ENCODE measurements around the gene TBX2. TPM values are rescaled to one million over a fixed set of nuclear protein-coding genes. Genes with fewer than 3 reads are reported as not detected.

TBX2 gene
- total and polyA plus RNA-seq, 12 donors = 4.6 to 31.1 (median 11.8) TPM

- H3K27ac ChIP-seq = peak overlapping the region in 3 of 10 donors; percentile 15 to 56 (median 55)
- no peak for DNase-seq
- H3K9me3 ChIP-seq = no peaks in the 10 kb centered on the region
- TF ChIP-seq CTCF (IDR thresholded peaks at IDR 0.05) = no peak
- no peaks in the 10 kb centered on the region for H3K36me3 ChIP-seq
- no peak overlapping the region for H3K4me3 ChIP-seq
- no peak for ATAC-seq
- peaks cover 0 to 10% (median 0%) of the 10 kb centered on the region in 7 donors for H3K27me3 ChIP-seq
- H3K4me1 ChIP-seq = peaks cover 0 to 42% (median 13%) of the 10 kb centered on the region in 9 donors
- intact Hi-C loops (cut with DNase I) = loop anchor here in 5 of 10 donors (5.0 to 10.0 kb wide), 5 partner anchors 130 to 670 kb away; no protein-coding TSS in a partner anchor
- WGBS, 2 donors = 92 to 93% methylated on average over 13 of the region's 13 CpGs
Observed at GRCh38 chr17:61384692-61385576, 14.7 kb upstream of the TBX2 start.

- ATAC-seq (no peak), DNase-seq (no peak)
- no peaks in the 10 kb centered on the region for H3K9me3 ChIP-seq
- 95 to 97% methylated on average over 15 of the region's 15 CpGs for WGBS, 2 donors
- H3K27me3 ChIP-seq = peaks cover 0 to 12% (median 0%) of the 10 kb centered on the region in 7 donors
- TF ChIP-seq CTCF (IDR thresholded peaks at IDR 0.05) = no peak
- H3K27ac ChIP-seq = no peak overlapping the region
- no peak overlapping the region for H3K4me3 ChIP-seq
- intact Hi-C loops (cut with DNase I) = loop anchor here in 5 of 10 donors (5.0 to 10.0 kb wide), 5 partner anchors 131 to 671 kb away; no protein-coding TSS in a partner anchor
- peaks cover 0 to 41% (median 15%) of the 10 kb centered on the region in 9 donors for H3K4me1 ChIP-seq
- H3K36me3 ChIP-seq = no peaks in the 10 kb centered on the region
Observed at GRCh38 chr17:61385577-61386236, 13.9 kb upstream of the TBX2 start.

GRCh38 chr17:61386251-61386650, 13.4 kb upstream of the TBX2 start:
- 96% methylated on average over 6 of the region's 6 CpGs for WGBS, 2 donors
- H3K4me1 ChIP-seq = peaks cover 0 to 36% (median 15%) of the 10 kb centered on the region in 9 donors
- H3K9me3 ChIP-seq = no peaks in the 10 kb centered on the region
- peaks cover 0 to 12% (median 0%) of the 10 kb centered on the region in 7 donors for H3K27me3 ChIP-seq
- no peak overlapping the region for H3K27ac ChIP-seq
- ATAC-seq (no peak), DNase-seq (no peak)
- no peak for TF ChIP-seq CTCF (IDR thresholded peaks at IDR 0.05)
- no peaks in the 10 kb centered on the region for H3K36me3 ChIP-seq
- intact Hi-C loops (cut with DNase I) = loop anchor here in 5 of 10 donors (5.0 to 10.0 kb wide), 5 partner anchors 131 to 671 kb away; no protein-coding TSS in a partner anchor
- H3K4me3 ChIP-seq = no peak overlapping the region

- peaks cover 0 to 12% (median 0%) of the 10 kb centered on the region in 7 donors for H3K27me3 ChIP-seq
- intact Hi-C loops (cut with DNase I) = loop anchor here in 5 of 10 donors (5.0 to 10.0 kb wide), 5 partner anchors 132 to 672 kb away; no protein-coding TSS in a partner anchor
- no peak for DNase-seq
- H3K4me3 ChIP-seq = no peak overlapping the region
- H3K4me1 ChIP-seq = peaks cover 0 to 34% (median 15%) of the 10 kb centered on the region in 9 donors
- H3K36me3 ChIP-seq = no peaks in the 10 kb centered on the region
- no peak for TF ChIP-seq CTCF (IDR thresholded peaks at IDR 0.05)
- 96 to 99% methylated on average over 8 of the region's 8 CpGs for WGBS, 2 donors
- ATAC-seq = no peak
- no peaks in the 10 kb centered on the region for H3K9me3 ChIP-seq
- no peak overlapping the region for H3K27ac ChIP-seq
Observed at GRCh38 chr17:61387011-61387410, 12.6 kb upstream of the TBX2 start.
